Measurements from ENCODE around the gene VCY1B. TPM values are rescaled to one million over a fixed set of nuclear protein-coding genes. Genes with fewer than 3 reads are reported as not detected.
"Not testable (repeated sequence)": the region's sequence is repeated elsewhere in the genome, so short reads cannot be mapped to it uniquely, and the experiment has no call there.

The VCY1B gene
- not detected for polyA plus RNA-seq (ENCODE audit: insufficient read length in 4 of 4)

DNA sequence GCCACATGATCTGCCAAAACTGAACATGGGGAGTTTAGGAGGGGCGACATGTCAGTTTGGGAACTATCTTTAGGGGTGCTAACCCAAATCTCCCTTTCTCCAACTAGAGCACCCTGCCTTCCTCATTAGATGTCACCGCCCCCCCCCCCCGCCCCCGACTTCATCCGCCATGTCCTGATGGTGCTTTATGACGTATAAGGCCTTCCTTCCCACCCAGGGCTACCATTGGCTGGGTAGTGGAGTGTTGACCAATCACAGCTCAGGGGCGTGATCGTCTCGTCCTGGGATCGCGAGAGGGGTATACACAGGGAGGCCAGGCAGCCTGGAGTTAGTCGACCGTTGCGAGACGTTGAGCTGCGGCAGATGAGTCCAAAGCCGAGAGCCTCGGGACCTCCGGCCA lies at the start of gene VCY1B:
Gene VCY1B, plus strand, starts transcription at position 301 of the 400 bp plus-strand sequence. Its CDS starts 63 bp downstream, at position 364.
- DNase-seq (ENCODE audit: low read depth in 4 of 4, low spot score in 2 of 4) = not testable (repeated sequence)

DNA sequence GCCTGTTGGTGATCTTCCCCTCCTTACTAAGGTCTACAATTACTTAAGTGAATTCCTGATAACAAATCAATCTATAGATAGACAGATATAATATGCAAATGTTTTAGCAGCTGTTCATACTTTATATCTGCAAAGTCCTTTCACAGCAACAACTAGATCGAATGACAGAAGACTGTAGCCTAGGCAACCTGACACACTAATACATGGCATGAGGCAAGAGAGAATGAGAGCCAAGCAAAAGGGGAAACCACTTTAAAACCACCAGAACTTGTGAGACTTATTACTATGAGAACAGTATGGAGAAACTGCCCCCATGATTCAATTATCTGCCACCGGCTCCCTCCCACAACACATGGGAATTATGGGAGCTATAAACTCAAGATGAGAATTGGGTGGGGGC lies 44.1 kb upstream of the VCY1B start:
- not testable (repeated sequence) for DNase-seq (ENCODE audit: low read depth in 4 of 4, low spot score in 2 of 4)

DNA sequence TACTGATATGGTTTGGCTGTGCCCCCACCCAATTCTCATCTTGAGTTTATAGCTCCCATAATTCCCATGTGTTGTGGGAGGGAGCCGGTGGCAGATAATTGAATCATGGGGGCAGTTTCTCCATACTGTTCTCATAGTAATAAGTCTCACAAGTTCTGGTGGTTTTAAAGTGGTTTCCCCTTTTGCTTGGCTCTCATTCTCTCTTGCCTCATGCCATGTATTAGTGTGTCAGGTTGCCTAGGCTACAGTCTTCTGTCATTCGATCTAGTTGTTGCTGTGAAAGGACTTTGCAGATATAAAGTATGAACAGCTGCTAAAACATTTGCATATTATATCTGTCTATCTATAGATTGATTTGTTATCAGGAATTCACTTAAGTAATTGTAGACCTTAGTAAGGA lies 25.6 kb upstream of the VCY1B start:
- DNase-seq (ENCODE audit: low read depth in 4 of 4, low spot score in 2 of 4) = not testable (repeated sequence)

DNA sequence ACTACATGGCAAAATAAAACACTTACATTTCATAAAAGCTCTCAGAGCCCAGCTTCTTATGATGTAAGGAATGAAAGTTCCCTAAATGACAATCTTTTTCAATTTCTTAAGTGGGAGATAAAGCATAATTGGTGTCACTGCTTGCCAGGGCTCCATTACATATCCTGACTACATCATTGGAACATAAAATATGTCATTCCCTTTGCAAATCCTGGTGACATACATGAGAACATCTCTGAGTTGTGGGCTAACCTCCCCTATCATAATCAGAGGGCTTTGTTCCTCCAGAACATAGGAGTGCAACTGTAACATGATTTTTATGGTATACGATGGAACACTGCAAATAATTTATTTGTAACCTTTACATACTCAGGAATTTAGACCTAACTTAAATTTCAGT lies 29.9 kb downstream of the VCY1B start:
- DNase-seq (ENCODE audit: low read depth in 4 of 4, low spot score in 2 of 4) = no peak

Other genes with a start within 250 kb of the VCY1B start
- not detected for gene VCY, start 69.8 kb upstream of the VCY1B start, polyA plus RNA-seq (ENCODE audit: insufficient read length in 4 of 4)

Data from left renal cortex interstitium (tissue), 4 donors.